GM23338 (cell line): ENCODE results near the gene IGSF21. TPM values are rescaled to one million over a fixed set of nuclear protein-coding genes. Genes with fewer than 3 reads are reported as not detected.
A peak's percentile ranks its signal among the peaks of the same experiment; 100 is the strongest.

Experiments
- ATAC-seq: fragments of 200-7000 bp; cut with Tn5 transposase; 3 replicates; pipeline ENCODE4 v1.9.1; 2020
- DNase-seq: peaks from one replicate; pipeline ENCODE4 v3.0.0-alpha.2; 2015; ENCODE audit warnings: low spot score
- H2AFZ ChIP-seq: fragments of 200-600 bp; sonication (generic); 2 replicates; pipeline ENCODE4 v1.8.0; 2016; ENCODE audit warnings: antibody characterized with exemption, mild to moderate bottlenecking, moderate library complexity
- H3F3A ChIP-seq: fragments of 200-600 bp; sonication (generic); replicated peaks from 2 replicates; pipeline ENCODE4 v1.8.0; 2017; ENCODE audit warnings: antibody characterized with exemption, mixed run types, low read depth
- H3K27ac ChIP-seq: fragments of 200-600 bp; sonication (generic); 2 replicates; pipeline ENCODE4 v1.6.1; 2016; ENCODE audit warnings: low read depth
- H3K27me3 ChIP-seq: fragments of 200-600 bp; sonication (generic); 2 replicates; pipeline ENCODE4 v1.8.0; 2016; ENCODE audit warnings: mild to moderate bottlenecking, mixed run types, moderate library complexity; ENCODE audit not compliant: insufficient read depth
- H3K36me3 ChIP-seq: fragments of 200-600 bp; sonication (generic); 2 replicates; pipeline ENCODE4 v1.8.0; 2016; ENCODE audit warnings: mild to moderate bottlenecking; ENCODE audit not compliant: insufficient read depth
- H3K4me1 ChIP-seq: fragments of 200-600 bp; sonication (generic); 2 replicates; pipeline ENCODE4 v1.8.0; 2016; ENCODE audit warnings: mild to moderate bottlenecking, moderate library complexity; ENCODE audit not compliant: insufficient read depth
- H3K4me2 ChIP-seq: fragments of 200-600 bp; sonication (generic); 2 replicates; pipeline ENCODE4 v1.7.1; 2017; ENCODE audit warnings: mixed run types
- H3K4me3 ChIP-seq: fragments of 200-600 bp; sonication (generic); 2 replicates; pipeline ENCODE4 v1.6.1; 2016; ENCODE audit warnings: mixed run types
- H3K79me2 ChIP-seq: fragments of 200-600 bp; sonication (generic); replicated peaks from 2 replicates; pipeline ENCODE4 v1.8.0; 2017; ENCODE audit warnings: mild to moderate bottlenecking; ENCODE audit not compliant: insufficient read depth
- H3K9me2 ChIP-seq: fragments of 200-600 bp; sonication (generic); 2 replicates; pipeline ENCODE4 v1.8.0; 2017; ENCODE audit not compliant: insufficient read depth
- H4K20me1 ChIP-seq: fragments of 200-600 bp; sonication (generic); replicated peaks from 2 replicates; pipeline ENCODE4 v1.8.0; 2017; ENCODE audit warnings: mild to moderate bottlenecking; ENCODE audit not compliant: insufficient read depth
- H3K27ac Mint-ChIP-seq: 2 replicates; pipeline ENCODE4 v1.8.0; 2020; ENCODE audit warnings: inconsistent platforms, mild to moderate bottlenecking, moderate library complexity, mixed read lengths
- H3K27me3 Mint-ChIP-seq: 3 replicates; pipeline ENCODE4 v1.8.0; 2022; ENCODE audit warnings: low read depth, mild to moderate bottlenecking, moderate library complexity, mixed read lengths, inconsistent platforms; ENCODE audit not compliant: insufficient read depth, poor library complexity
- H3K36me3 Mint-ChIP-seq: 3 replicates; pipeline ENCODE4 v1.8.0; 2021; ENCODE audit warnings: low read depth, mild to moderate bottlenecking, inconsistent platforms, moderate library complexity, mixed read lengths
- H3K4me1 Mint-ChIP-seq: 3 replicates; pipeline ENCODE4 v1.8.0; 2020; ENCODE audit warnings: mild to moderate bottlenecking, inconsistent platforms, mixed read lengths
- H3K4me3 Mint-ChIP-seq: 3 replicates; pipeline ENCODE4 v1.8.0; 2021; ENCODE audit warnings: moderate library complexity, mild to moderate bottlenecking, inconsistent platforms, mixed read lengths
- H3K9me3 Mint-ChIP-seq: 3 replicates; pipeline ENCODE4 v1.8.0; 2020; ENCODE audit warnings: moderate library complexity, mild to moderate bottlenecking, inconsistent platforms, mixed read lengths
- CTCF ChIP-seq, 2 experiments: fragments of 200-600 bp in 1 of 2; sonication (generic) in 1 of 2; conservative IDR thresholded peaks; 2 replicates each; pipeline versions ENCODE4 v1.5.1 to v1.6.1; 2016 to 2017; ENCODE audit warnings: antibody characterized with exemption in 2 of 2, low read depth in 2 of 2, mild to moderate bottlenecking in 2 of 2, moderate library complexity in 1 of 2
- EZH2 ChIP-seq: fragments of 200-600 bp; sonication (generic); IDR thresholded peaks from one replicate; pipeline ENCODE4 v1.8.0; 2017; ENCODE audit warnings: antibody characterized with exemption, mild to moderate bottlenecking, low read depth; ENCODE audit not compliant: unreplicated experiment
- JUNB ChIP-seq: IDR thresholded peaks from one replicate; pipeline ENCODE4 v1.6.1; 2016; ENCODE audit warnings: antibody characterized with exemption; ENCODE audit not compliant: unreplicated experiment
- ZNF462 ChIP-seq: fragments of 250-450 bp; sonication (Bioruptor Pico); IDR thresholded peaks from 2 replicates; pipeline ENCODE4 v1.5.0; 2020; ENCODE audit warnings: mild to moderate bottlenecking, moderate library complexity
- polyA plus RNA-seq: library from polyadenylated mRNA; unstranded; fragments of >200 nt; fragmentation: Nextera tagmentation; extraction: Ambion mirVana; gene quantifications from 2 replicates; pipeline ENCODE4 v1.2.1, GENCODE V29; 2016
- total RNA-seq: library from RNA; depleted of rRNA; stranded (reverse); fragments of >200 nt; shearing (Covaris generic); gene quantifications from 2 replicates; pipeline ENCODE4 v1.2.3, GENCODE V29; 2014

Gene IGSF21
- total and polyA plus RNA-seq, 2 experiments from 2014 or later = 15.6 to 15.7 TPM

- no peak for TF ChIP-seq ZNF462 (CRISPR knock-in tag)
- TF ChIP-seq CTCF (conservative IDR thresholded peaks at IDR 0.05; ENCODE audit: low read depth in 2 of 2) = no peak
Measured at GRCh38 chr1:18348354-18348753, 240.8 kb downstream of the IGSF21 start (continued).

GRCh38 chr1:18350747-18351146 lies 243.1 kb downstream of the IGSF21 start:
- Mint-ChIP-seq H3K27ac (0 out of 2 replicates have a peak overlapping the region, but pooled peaks have one; percentile 29), H3K27me3 (peaks cover 10% of the 10 kb centered on the region), H3K9me3 (no peaks in the 10 kb centered on the region), H3K36me3 (no peaks in the 10 kb centered on the region; the same call in 2 of the 3 replicates), H3K4me1 (peaks cover 42% of the 10 kb centered on the region), H3K4me3 (no peak overlapping the region)
- no peaks in the 10 kb centered on the region for H4K20me1 ChIP-seq
- DNase-seq (no peak), ATAC-seq (peak; percentile 20; the same call in 2 of the 3 replicates)
- H3F3A ChIP-seq = peaks cover 6% of the 10 kb centered on the region
- no peak overlapping the region for H3K4me3 ChIP-seq
- no peaks in the 10 kb centered on the region for H3K27me3 ChIP-seq
- H2AFZ ChIP-seq = no peak overlapping the region
- no peak overlapping the region for H3K27ac ChIP-seq
- no peak overlapping the region for H3K4me2 ChIP-seq
- H3K4me1 ChIP-seq = peaks cover 38% of the 10 kb centered on the region
- no peaks in the 10 kb centered on the region for H3K79me2 ChIP-seq
- no peaks in the 10 kb centered on the region for H3K9me2 ChIP-seq
- H3K36me3 ChIP-seq = no peaks in the 10 kb centered on the region
- no peak for TF ChIP-seq ZNF462 (CRISPR knock-in tag)
- no peak for TF ChIP-seq JUNB
- no peak for TF ChIP-seq EZH2
